Chondrocyte (in vitro differentiated cells): ENCODE data around the gene ZBTB46. TPM values are rescaled to one million over a fixed set of nuclear protein-coding genes. Genes with fewer than 3 reads are reported as not detected.

Experiments used
- DNase-seq: peaks from one replicate; pipeline ENCODE4 v3.0.0; 2021; ENCODE audit warnings: mixed read lengths, low spot score
- H3K27ac Mint-ChIP-seq: one replicate; pipeline ENCODE4 v1.8.0; 2021; ENCODE audit warnings: mild to moderate bottlenecking, moderate library complexity, mixed read lengths; ENCODE audit not compliant: unreplicated experiment
- H3K27me3 Mint-ChIP-seq: 2 replicates; pipeline ENCODE4 v1.8.0; 2021; ENCODE audit warnings: low read depth, mixed read lengths
- H3K36me3 Mint-ChIP-seq: 2 replicates; pipeline ENCODE4 v1.8.0; 2021; ENCODE audit warnings: low read depth, mixed read lengths
- H3K4me1 Mint-ChIP-seq: 2 replicates; pipeline ENCODE4 v1.8.0; 2021; ENCODE audit warnings: low read depth, mild to moderate bottlenecking, mixed read lengths
- H3K4me3 Mint-ChIP-seq: one replicate; pipeline ENCODE4 v1.8.0; 2021; ENCODE audit warnings: mild to moderate bottlenecking, moderate library complexity, mixed read lengths; ENCODE audit not compliant: unreplicated experiment
- H3K9me3 Mint-ChIP-seq: 2 replicates; pipeline ENCODE4 v1.8.0; 2021; ENCODE audit warnings: low read depth, mixed read lengths
- CTCF ChIP-seq: fragments of 200-600 bp; sonication (generic); IDR thresholded peaks from 2 replicates; pipeline ENCODE4 v1.5.0; 2021; ENCODE audit warnings: antibody characterized with exemption, mild to moderate bottlenecking, moderate library complexity
- total RNA-seq: library from RNA; stranded (reverse); gene quantifications from 3 replicates; pipeline ENCODE4 v1.2.1, GENCODE V29; 2021

ZBTB46 gene
- total RNA-seq, 1 donor from 2014 or later: 6.0 TPM

- H3K27me3 Mint-ChIP-seq: no peaks in the 10 kb centered on the region
- peak within 1 kb of the TSS; percentile 82 for H3K27ac Mint-ChIP-seq
- no peak for TF ChIP-seq CTCF
- H3K36me3 Mint-ChIP-seq: peaks cover 26% of the 10 kb centered on the region
- DNase-seq: peak; percentile 91
- peaks cover 36% of the 10 kb centered on the region for H3K4me1 Mint-ChIP-seq
- peaks cover 5% of the 10 kb centered on the region for H3K9me3 Mint-ChIP-seq
- H3K4me3 Mint-ChIP-seq: peak within 1 kb of the TSS; percentile 86
Observed at GRCh38 chr20:63707558-63708300, 123.3 kb downstream of the ZBTB46 start, which contains the start of the genes ARFRP1 and ZGPAT. ARFRP1 (minus strand) TSS chr20:63707976; CDS start chr20:63707091, 885 bp downstream. ZGPAT (plus strand) TSS chr20:63708039; CDS start chr20:63708581, 542 bp downstream.

GRCh38 chr20:63706852-63707557, 124.1 kb downstream of the ZBTB46 start:
- peak; percentile 92 for DNase-seq
- Mint-ChIP-seq H3K4me3 (peak overlapping the region; percentile 86), H3K36me3 (peaks cover 19% of the 10 kb centered on the region), H3K27me3 (no peaks in the 10 kb centered on the region), H3K4me1 (peaks cover 36% of the 10 kb centered on the region), H3K27ac (peak overlapping the region; percentile 82), H3K9me3 (peaks cover under 1% of the 10 kb centered on the region)
- peak; percentile 58 for TF ChIP-seq CTCF

GRCh38 chr20:63706027-63706695, 124.9 kb downstream of the ZBTB46 start:
- TF ChIP-seq CTCF: no peak
- Mint-ChIP-seq H3K4me1 (peaks cover 36% of the 10 kb centered on the region), H3K9me3 (no peaks in the 10 kb centered on the region), H3K27me3 (no peaks in the 10 kb centered on the region), H3K4me3 (peak overlapping the region; percentile 86), H3K36me3 (peaks cover 14% of the 10 kb centered on the region), H3K27ac (peak overlapping the region; percentile 82)
- DNase-seq: peak; percentile 76

GRCh38 chr20:63705232-63706026, 125.6 kb downstream of the ZBTB46 start:
- Mint-ChIP-seq H3K4me3 (peak overlapping the region; percentile 19), H3K27me3 (no peaks in the 10 kb centered on the region), H3K4me1 (peaks cover 30% of the 10 kb centered on the region), H3K36me3 (peaks cover 8% of the 10 kb centered on the region), H3K9me3 (no peaks in the 10 kb centered on the region), H3K27ac (no peak overlapping the region)
- TF ChIP-seq CTCF: no peak
- DNase-seq: peak; percentile 41
